GM23338 (cell line): ENCODE results near the gene CLNK. TPM values are rescaled to one million over a fixed set of nuclear protein-coding genes. Genes with fewer than 3 reads are reported as not detected.

Source experiments
- ATAC-seq: fragments of 200-7000 bp; cut with Tn5 transposase; 3 replicates; pipeline ENCODE4 v1.9.1; 2020
- DNase-seq: peaks from one replicate; pipeline ENCODE4 v3.0.0-alpha.2; 2015; ENCODE audit warnings: low spot score
- H2AFZ ChIP-seq: fragments of 200-600 bp; sonication (generic); 2 replicates; pipeline ENCODE4 v1.8.0; 2016; ENCODE audit warnings: antibody characterized with exemption, mild to moderate bottlenecking, moderate library complexity
- H3F3A ChIP-seq: fragments of 200-600 bp; sonication (generic); replicated peaks from 2 replicates; pipeline ENCODE4 v1.8.0; 2017; ENCODE audit warnings: antibody characterized with exemption, mixed run types, low read depth
- H3K27ac ChIP-seq: fragments of 200-600 bp; sonication (generic); 2 replicates; pipeline ENCODE4 v1.6.1; 2016; ENCODE audit warnings: low read depth
- H3K27me3 ChIP-seq: fragments of 200-600 bp; sonication (generic); 2 replicates; pipeline ENCODE4 v1.8.0; 2016; ENCODE audit warnings: mild to moderate bottlenecking, mixed run types, moderate library complexity; ENCODE audit not compliant: insufficient read depth
- H3K36me3 ChIP-seq: fragments of 200-600 bp; sonication (generic); 2 replicates; pipeline ENCODE4 v1.8.0; 2016; ENCODE audit warnings: mild to moderate bottlenecking; ENCODE audit not compliant: insufficient read depth
- H3K4me1 ChIP-seq: fragments of 200-600 bp; sonication (generic); 2 replicates; pipeline ENCODE4 v1.8.0; 2016; ENCODE audit warnings: mild to moderate bottlenecking, moderate library complexity; ENCODE audit not compliant: insufficient read depth
- H3K4me2 ChIP-seq: fragments of 200-600 bp; sonication (generic); 2 replicates; pipeline ENCODE4 v1.7.1; 2017; ENCODE audit warnings: mixed run types
- H3K4me3 ChIP-seq: fragments of 200-600 bp; sonication (generic); 2 replicates; pipeline ENCODE4 v1.6.1; 2016; ENCODE audit warnings: mixed run types
- H3K79me2 ChIP-seq: fragments of 200-600 bp; sonication (generic); replicated peaks from 2 replicates; pipeline ENCODE4 v1.8.0; 2017; ENCODE audit warnings: mild to moderate bottlenecking; ENCODE audit not compliant: insufficient read depth
- H3K9me2 ChIP-seq: fragments of 200-600 bp; sonication (generic); 2 replicates; pipeline ENCODE4 v1.8.0; 2017; ENCODE audit not compliant: insufficient read depth
- H4K20me1 ChIP-seq: fragments of 200-600 bp; sonication (generic); replicated peaks from 2 replicates; pipeline ENCODE4 v1.8.0; 2017; ENCODE audit warnings: mild to moderate bottlenecking; ENCODE audit not compliant: insufficient read depth
- H3K27ac Mint-ChIP-seq: 2 replicates; pipeline ENCODE4 v1.8.0; 2020; ENCODE audit warnings: inconsistent platforms, mild to moderate bottlenecking, moderate library complexity, mixed read lengths
- H3K27me3 Mint-ChIP-seq: 3 replicates; pipeline ENCODE4 v1.8.0; 2022; ENCODE audit warnings: low read depth, mild to moderate bottlenecking, moderate library complexity, mixed read lengths, inconsistent platforms; ENCODE audit not compliant: insufficient read depth, poor library complexity
- H3K36me3 Mint-ChIP-seq: 3 replicates; pipeline ENCODE4 v1.8.0; 2021; ENCODE audit warnings: low read depth, mild to moderate bottlenecking, inconsistent platforms, moderate library complexity, mixed read lengths
- H3K4me1 Mint-ChIP-seq: 3 replicates; pipeline ENCODE4 v1.8.0; 2020; ENCODE audit warnings: mild to moderate bottlenecking, inconsistent platforms, mixed read lengths
- H3K4me3 Mint-ChIP-seq: 3 replicates; pipeline ENCODE4 v1.8.0; 2021; ENCODE audit warnings: moderate library complexity, mild to moderate bottlenecking, inconsistent platforms, mixed read lengths
- H3K9me3 Mint-ChIP-seq: 3 replicates; pipeline ENCODE4 v1.8.0; 2020; ENCODE audit warnings: moderate library complexity, mild to moderate bottlenecking, inconsistent platforms, mixed read lengths
- CREB1 ChIP-seq: fragments of 250-450 bp; sonication (Bioruptor Pico); IDR thresholded peaks from 2 replicates; pipeline ENCODE4 v1.5.0; 2020; ENCODE audit warnings: low read depth, mild to moderate bottlenecking, moderate library complexity
- JUNB ChIP-seq: IDR thresholded peaks from one replicate; pipeline ENCODE4 v1.6.1; 2016; ENCODE audit warnings: antibody characterized with exemption; ENCODE audit not compliant: unreplicated experiment
- NANOG ChIP-seq: IDR thresholded peaks from 2 replicates; pipeline ENCODE4 v1.6.1; 2016; ENCODE audit warnings: antibody characterized with exemption, borderline replicate concordance
- POLR2AphosphoS5 ChIP-seq: IDR thresholded peaks from 2 replicates; pipeline ENCODE4 v1.6.1; 2016; ENCODE audit warnings: antibody characterized with exemption, low read depth
- STAT1 ChIP-seq: IDR thresholded peaks from one replicate; pipeline ENCODE4 v1.6.1; 2016; ENCODE audit warnings: antibody characterized with exemption; ENCODE audit not compliant: unreplicated experiment
- ZNF114 ChIP-seq: fragments of 250-450 bp; sonication (Bioruptor Pico); IDR thresholded peaks from 2 replicates; pipeline ENCODE4 v1.5.0; 2020; ENCODE audit warnings: mild to moderate bottlenecking, moderate library complexity
- polyA plus RNA-seq: library from polyadenylated mRNA; unstranded; fragments of >200 nt; fragmentation: Nextera tagmentation; extraction: Ambion mirVana; gene quantifications from 2 replicates; pipeline ENCODE4 v1.2.1, GENCODE V29; 2016
- total RNA-seq: library from RNA; depleted of rRNA; stranded (reverse); fragments of >200 nt; shearing (Covaris generic); gene quantifications from 2 replicates; pipeline ENCODE4 v1.2.3, GENCODE V29; 2014
- TF ChIP-seq, protein P1 (sequence below): IDR thresholded peaks from one replicate; pipeline ENCODE4 v1.6.1; 2018; ENCODE audit warnings: antibody characterized with exemption; ENCODE audit not compliant: unreplicated experiment
- TF ChIP-seq, protein P2 (sequence below): IDR thresholded peaks from 2 replicates; pipeline ENCODE4 v1.6.1; 2016; ENCODE audit warnings: antibody characterized with exemption
- TF ChIP-seq, protein P3 (sequence below): fragments of 250-450 bp; sonication (Bioruptor Pico); IDR thresholded peaks from 2 replicates; pipeline ENCODE4 v1.5.0; 2020; ENCODE audit warnings: mild to moderate bottlenecking, moderate library complexity
- TF ChIP-seq, protein P4 (sequence below), 2 experiments: fragments of 200-600 bp in 1 of 2; sonication (generic) in 1 of 2; conservative IDR thresholded peaks; 2 replicates each; pipeline versions ENCODE4 v1.5.1 to v1.6.1; 2016 to 2017; ENCODE audit warnings: antibody characterized with exemption in 2 of 2, low read depth in 2 of 2, mild to moderate bottlenecking in 2 of 2, moderate library complexity in 1 of 2

CLNK gene
- total and polyA plus RNA-seq, 2 experiments from 2014 or later, result not detected

DNA sequence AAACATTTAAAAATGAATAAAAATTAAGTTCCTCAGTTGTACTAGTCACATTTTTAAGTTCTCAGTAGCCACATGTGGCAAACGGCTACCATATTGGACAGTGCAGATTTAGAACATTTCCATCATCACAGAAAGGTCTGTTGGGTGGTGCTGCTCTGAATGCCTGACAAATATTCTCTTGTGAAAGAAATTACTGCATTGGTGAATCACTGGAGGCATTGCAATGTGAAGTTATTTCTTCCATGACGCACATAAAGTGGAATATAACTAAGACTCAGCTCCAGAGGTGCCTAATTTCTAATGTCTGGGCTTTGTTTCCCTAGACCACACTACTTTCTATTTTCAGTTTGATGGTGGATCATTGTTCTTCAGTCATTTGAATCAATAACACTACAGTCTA is 44.9 kb downstream of the CLNK start:
- no peaks in the 10 kb centered on the region; the same call in 2 of the 3 replicates for H3K9me3 Mint-ChIP-seq
- TF ChIP-seq JUNB (no peak), NANOG (no peak), POLR2AphosphoS5 (no peak), STAT1 (no peak), ZNF114 (CRISPR knock-in tag) (no peak), CREB1 (CRISPR knock-in tag) (no peak)
- TF ChIP-seq, protein P1, sequence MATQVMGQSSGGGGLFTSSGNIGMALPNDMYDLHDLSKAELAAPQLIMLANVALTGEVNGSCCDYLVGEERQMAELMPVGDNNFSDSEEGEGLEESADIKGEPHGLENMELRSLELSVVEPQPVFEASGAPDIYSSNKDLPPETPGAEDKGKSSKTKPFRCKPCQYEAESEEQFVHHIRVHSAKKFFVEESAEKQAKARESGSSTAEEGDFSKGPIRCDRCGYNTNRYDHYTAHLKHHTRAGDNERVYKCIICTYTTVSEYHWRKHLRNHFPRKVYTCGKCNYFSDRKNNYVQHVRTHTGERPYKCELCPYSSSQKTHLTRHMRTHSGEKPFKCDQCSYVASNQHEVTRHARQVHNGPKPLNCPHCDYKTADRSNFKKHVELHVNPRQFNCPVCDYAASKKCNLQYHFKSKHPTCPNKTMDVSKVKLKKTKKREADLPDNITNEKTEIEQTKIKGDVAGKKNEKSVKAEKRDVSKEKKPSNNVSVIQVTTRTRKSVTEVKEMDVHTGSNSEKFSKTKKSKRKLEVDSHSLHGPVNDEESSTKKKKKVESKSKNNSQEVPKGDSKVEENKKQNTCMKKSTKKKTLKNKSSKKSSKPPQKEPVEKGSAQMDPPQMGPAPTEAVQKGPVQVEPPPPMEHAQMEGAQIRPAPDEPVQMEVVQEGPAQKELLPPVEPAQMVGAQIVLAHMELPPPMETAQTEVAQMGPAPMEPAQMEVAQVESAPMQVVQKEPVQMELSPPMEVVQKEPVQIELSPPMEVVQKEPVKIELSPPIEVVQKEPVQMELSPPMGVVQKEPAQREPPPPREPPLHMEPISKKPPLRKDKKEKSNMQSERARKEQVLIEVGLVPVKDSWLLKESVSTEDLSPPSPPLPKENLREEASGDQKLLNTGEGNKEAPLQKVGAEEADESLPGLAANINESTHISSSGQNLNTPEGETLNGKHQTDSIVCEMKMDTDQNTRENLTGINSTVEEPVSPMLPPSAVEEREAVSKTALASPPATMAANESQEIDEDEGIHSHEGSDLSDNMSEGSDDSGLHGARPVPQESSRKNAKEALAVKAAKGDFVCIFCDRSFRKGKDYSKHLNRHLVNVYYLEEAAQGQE, result no peak
- TF ChIP-seq, protein P2, sequence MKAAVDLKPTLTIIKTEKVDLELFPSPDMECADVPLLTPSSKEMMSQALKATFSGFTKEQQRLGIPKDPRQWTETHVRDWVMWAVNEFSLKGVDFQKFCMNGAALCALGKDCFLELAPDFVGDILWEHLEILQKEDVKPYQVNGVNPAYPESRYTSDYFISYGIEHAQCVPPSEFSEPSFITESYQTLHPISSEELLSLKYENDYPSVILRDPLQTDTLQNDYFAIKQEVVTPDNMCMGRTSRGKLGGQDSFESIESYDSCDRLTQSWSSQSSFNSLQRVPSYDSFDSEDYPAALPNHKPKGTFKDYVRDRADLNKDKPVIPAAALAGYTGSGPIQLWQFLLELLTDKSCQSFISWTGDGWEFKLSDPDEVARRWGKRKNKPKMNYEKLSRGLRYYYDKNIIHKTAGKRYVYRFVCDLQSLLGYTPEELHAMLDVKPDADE, result no peak
- TF ChIP-seq, protein P3, sequence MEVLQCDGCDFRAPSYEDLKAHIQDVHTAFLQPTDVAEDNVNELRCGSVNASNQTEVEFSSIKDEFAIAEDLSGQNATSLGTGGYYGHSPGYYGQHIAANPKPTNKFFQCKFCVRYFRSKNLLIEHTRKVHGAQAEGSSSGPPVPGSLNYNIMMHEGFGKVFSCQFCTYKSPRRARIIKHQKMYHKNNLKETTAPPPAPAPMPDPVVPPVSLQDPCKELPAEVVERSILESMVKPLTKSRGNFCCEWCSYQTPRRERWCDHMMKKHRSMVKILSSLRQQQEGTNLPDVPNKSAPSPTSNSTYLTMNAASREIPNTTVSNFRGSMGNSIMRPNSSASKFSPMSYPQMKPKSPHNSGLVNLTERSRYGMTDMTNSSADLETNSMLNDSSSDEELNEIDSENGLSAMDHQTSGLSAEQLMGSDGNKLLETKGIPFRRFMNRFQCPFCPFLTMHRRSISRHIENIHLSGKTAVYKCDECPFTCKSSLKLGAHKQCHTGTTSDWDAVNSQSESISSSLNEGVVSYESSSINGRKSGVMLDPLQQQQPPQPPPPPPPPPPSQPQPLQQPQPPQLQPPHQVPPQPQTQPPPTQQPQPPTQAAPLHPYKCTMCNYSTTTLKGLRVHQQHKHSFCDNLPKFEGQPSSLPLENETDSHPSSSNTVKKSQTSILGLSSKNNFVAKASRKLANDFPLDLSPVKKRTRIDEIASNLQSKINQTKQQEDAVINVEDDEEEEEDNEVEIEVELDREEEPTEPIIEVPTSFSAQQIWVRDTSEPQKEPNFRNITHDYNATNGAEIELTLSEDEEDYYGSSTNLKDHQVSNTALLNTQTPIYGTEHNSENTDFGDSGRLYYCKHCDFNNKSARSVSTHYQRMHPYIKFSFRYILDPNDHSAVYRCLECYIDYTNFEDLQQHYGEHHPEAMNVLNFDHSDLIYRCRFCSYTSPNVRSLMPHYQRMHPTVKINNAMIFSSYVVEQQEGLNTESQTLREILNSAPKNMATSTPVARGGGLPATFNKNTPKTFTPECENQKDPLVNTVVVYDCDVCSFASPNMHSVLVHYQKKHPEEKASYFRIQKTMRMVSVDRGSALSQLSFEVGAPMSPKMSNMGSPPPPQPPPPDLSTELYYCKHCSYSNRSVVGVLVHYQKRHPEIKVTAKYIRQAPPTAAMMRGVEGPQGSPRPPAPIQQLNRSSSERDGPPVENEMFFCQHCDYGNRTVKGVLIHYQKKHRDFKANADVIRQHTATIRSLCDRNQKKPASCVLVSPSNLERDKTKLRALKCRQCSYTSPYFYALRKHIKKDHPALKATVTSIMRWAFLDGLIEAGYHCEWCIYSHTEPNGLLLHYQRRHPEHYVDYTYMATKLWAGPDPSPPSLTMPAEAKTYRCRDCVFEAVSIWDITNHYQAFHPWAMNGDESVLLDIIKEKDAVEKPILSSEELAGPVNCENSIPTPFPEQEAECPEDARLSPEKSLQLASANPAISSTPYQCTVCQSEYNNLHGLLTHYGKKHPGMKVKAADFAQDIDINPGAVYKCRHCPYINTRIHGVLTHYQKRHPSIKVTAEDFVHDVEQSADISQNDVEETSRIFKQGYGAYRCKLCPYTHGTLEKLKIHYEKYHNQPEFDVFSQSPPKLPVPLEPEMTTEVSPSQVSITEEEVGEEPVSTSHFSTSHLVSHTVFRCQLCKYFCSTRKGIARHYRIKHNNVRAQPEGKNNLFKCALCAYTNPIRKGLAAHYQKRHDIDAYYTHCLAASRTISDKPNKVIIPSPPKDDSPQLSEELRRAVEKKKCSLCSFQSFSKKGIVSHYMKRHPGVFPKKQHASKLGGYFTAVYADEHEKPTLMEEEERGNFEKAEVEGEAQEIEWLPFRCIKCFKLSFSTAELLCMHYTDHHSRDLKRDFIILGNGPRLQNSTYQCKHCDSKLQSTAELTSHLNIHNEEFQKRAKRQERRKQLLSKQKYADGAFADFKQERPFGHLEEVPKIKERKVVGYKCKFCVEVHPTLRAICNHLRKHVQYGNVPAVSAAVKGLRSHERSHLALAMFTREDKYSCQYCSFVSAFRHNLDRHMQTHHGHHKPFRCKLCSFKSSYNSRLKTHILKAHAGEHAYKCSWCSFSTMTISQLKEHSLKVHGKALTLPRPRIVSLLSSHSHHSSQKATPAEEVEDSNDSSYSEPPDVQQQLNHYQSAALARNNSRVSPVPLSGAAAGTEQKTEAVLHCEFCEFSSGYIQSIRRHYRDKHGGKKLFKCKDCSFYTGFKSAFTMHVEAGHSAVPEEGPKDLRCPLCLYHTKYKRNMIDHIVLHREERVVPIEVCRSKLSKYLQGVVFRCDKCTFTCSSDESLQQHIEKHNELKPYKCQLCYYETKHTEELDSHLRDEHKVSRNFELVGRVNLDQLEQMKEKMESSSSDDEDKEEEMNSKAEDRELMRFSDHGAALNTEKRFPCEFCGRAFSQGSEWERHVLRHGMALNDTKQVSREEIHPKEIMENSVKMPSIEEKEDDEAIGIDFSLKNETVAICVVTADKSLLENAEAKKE (CRISPR knock-in tag), result no peak
- TF ChIP-seq, protein P4, sequence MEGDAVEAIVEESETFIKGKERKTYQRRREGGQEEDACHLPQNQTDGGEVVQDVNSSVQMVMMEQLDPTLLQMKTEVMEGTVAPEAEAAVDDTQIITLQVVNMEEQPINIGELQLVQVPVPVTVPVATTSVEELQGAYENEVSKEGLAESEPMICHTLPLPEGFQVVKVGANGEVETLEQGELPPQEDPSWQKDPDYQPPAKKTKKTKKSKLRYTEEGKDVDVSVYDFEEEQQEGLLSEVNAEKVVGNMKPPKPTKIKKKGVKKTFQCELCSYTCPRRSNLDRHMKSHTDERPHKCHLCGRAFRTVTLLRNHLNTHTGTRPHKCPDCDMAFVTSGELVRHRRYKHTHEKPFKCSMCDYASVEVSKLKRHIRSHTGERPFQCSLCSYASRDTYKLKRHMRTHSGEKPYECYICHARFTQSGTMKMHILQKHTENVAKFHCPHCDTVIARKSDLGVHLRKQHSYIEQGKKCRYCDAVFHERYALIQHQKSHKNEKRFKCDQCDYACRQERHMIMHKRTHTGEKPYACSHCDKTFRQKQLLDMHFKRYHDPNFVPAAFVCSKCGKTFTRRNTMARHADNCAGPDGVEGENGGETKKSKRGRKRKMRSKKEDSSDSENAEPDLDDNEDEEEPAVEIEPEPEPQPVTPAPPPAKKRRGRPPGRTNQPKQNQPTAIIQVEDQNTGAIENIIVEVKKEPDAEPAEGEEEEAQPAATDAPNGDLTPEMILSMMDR (conservative IDR thresholded peaks at IDR 0.05; ENCODE audit: low read depth in 2 of 2), result no peak
- no peak overlapping the region for H3K4me3 ChIP-seq

More for the DNA sequence above, 44.9 kb downstream of the CLNK start:
- DNase-seq (no peak), ATAC-seq (no peak)
- Histone ChIP-seq H3K4me1 (no peaks in the 10 kb centered on the region), H3K9me2 (peaks cover 5% of the 10 kb centered on the region; the same call in 1 of the 2 replicates), H2AFZ (no peak overlapping the region), H3F3A (no peaks in the 10 kb centered on the region), H4K20me1 (no peaks in the 10 kb centered on the region), H3K4me2 (no peak overlapping the region), H3K27ac (no peak overlapping the region), H3K36me3 (no peaks in the 10 kb centered on the region), H3K79me2 (no peaks in the 10 kb centered on the region), H3K27me3 (no peaks in the 10 kb centered on the region)
- Mint-ChIP-seq H3K27ac (no peak overlapping the region), H3K27me3 (no peaks in the 10 kb centered on the region), H3K36me3 (no peaks in the 10 kb centered on the region), H3K4me3 (no peak overlapping the region), H3K4me1 (0 out of 3 replicates have a peak, but pooled peaks cover 2% of the 10 kb centered on the region)
